Bronchial epithelial cell (primary cell): ENCODE measurements around the gene KLHL36. TPM values are rescaled to one million over a fixed set of nuclear protein-coding genes. Genes with fewer than 3 reads are reported as not detected.

Source experiments
- DNase-seq: peaks from one replicate; pipeline ENCODE4 v3.0.0-alpha.2; 2010; ENCODE audit warnings: low read depth
- FAIRE-seq: peaks from 2 replicates; lab custom pipeline; 2011; peaks lifted over from hg19 to GRCh38; lab: Jason Lieb, UNC
- H3K27me3 ChIP-seq: 2 replicates; pipeline ENCODE4 v1.5.1; 2011; ENCODE audit warnings: low read length; ENCODE audit not compliant: control insufficient read depth, insufficient read depth
- H3K36me3 ChIP-seq: 2 replicates; pipeline ENCODE4 v1.5.1; 2011; ENCODE audit warnings: low read length; ENCODE audit not compliant: control insufficient read depth, insufficient read depth
- H3K4me3 ChIP-seq: 2 replicates; pipeline ENCODE4 v1.5.1; 2011; ENCODE audit warnings: mild to moderate bottlenecking, low read depth, low read length, control low read depth
- total RNA-seq: library from RNA; depleted of rRNA; stranded (reverse); fragments of >200 nt; gene quantifications from 2 replicates; pipeline ENCODE4 v1.2.1, GENCODE V29; 2014
- TF ChIP-seq, protein P1 (sequence below): IDR thresholded peaks from 2 replicates; pipeline ENCODE4 v1.5.1; 2011; ENCODE audit warnings: mild to moderate bottlenecking, moderate library complexity, low read length, control low read depth, inconsistent platforms; ENCODE audit not compliant: insufficient read depth, severe bottlenecking

The KLHL36 gene
- total RNA-seq, 1 donor from 2014 or later: 78.7 TPM

DNA sequence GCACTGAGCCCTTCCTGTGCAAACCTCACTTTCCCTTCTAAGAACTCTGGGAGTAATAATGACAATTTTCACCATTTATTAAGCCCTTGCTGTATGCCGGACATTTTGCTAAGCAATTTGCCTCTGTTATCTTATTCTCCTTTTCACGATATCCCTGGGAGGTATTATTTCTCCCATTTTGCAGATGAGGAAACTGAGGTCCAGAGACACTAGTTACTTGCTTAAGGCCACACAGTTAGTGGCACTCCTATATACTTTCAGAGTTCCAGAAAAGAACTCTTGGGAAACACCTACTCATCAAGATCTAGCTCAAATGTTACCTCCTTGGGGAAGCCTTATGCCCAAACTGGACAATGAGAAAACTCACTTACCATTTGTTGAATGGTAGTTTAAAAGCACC is 46.7 kb downstream of the KLHL36 start:
- TF ChIP-seq, protein P1, sequence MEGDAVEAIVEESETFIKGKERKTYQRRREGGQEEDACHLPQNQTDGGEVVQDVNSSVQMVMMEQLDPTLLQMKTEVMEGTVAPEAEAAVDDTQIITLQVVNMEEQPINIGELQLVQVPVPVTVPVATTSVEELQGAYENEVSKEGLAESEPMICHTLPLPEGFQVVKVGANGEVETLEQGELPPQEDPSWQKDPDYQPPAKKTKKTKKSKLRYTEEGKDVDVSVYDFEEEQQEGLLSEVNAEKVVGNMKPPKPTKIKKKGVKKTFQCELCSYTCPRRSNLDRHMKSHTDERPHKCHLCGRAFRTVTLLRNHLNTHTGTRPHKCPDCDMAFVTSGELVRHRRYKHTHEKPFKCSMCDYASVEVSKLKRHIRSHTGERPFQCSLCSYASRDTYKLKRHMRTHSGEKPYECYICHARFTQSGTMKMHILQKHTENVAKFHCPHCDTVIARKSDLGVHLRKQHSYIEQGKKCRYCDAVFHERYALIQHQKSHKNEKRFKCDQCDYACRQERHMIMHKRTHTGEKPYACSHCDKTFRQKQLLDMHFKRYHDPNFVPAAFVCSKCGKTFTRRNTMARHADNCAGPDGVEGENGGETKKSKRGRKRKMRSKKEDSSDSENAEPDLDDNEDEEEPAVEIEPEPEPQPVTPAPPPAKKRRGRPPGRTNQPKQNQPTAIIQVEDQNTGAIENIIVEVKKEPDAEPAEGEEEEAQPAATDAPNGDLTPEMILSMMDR: no peak
- Histone ChIP-seq H3K36me3 (no peaks in the 10 kb centered on the region), H3K27me3 (no peaks in the 10 kb centered on the region), H3K4me3 (no peak overlapping the region)
- DNase-seq (no peak), FAIRE-seq (no peak)

DNA sequence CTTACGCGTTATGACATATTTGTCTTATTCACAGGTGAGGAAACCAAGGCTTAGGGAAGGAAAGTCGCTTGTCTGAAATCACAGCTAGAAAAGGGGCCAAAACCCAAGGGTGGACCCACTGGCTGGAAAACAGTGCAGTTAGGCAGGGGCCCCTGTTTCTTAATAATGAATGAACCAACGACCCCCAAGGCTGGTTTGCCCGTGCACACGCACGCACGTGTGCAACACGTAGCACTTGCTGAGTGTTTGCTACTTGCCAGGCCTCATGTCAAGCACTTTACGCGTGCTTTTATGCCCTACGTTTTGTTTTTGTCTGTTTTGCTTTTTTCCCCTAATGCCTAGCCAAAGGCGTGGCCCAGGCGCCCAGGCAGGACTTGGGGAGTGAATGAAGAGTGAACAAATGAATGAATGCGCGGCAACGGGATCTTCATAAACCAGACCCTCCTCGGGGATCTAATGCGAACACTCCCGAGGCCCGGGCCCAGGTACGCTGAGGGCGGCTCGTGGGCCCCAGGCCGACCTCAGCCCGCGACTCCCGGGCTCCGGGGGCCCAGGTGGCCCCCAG is 50.9 kb downstream of the KLHL36 start:
- TF ChIP-seq, protein P1: no peak
- peak overlapping the region; percentile 85 for H3K4me3 ChIP-seq
- FAIRE-seq: no peak
- peak; percentile 14 for DNase-seq
- no peaks in the 10 kb centered on the region for H3K36me3 ChIP-seq
- H3K27me3 ChIP-seq: no peaks in the 10 kb centered on the region

DNA sequence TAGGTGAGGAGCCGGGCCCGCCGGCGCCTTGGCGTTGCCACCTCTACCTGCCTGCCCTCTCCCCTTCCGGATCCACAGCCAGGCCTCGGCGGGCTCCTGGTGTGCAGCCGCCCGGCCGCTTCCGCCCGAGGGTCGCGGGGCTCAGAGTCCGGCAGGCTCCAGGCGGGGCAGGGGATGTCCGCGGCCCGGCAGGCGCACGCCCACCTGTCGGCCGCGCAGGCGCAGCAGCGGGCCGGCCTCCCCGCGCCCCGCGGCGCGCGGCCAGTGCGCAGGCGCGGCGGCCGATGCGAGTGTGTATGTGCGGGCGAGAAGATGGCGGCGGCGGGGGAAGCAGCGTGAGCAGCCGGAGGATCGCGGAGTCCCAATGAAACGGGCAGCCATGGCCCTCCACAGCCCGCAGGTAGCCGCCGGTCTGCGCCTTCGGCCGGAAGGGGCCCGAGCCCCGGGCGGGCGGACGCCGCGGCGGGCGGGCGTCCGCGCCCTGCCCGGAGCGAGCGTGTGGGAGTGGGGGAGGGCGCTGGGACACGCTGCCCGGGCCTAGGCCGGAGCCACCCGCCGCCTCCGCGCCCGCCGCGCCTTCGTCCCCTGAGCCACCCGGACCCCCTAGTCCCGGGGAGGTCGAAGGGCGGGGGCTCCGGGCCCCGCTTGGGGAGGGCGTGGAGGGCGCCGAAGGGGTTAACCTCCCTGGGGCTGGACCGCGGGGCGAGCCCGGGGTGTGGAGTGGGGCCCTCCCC is 51.6 kb downstream of the KLHL36 start, which contains the start of gene USP10:
Gene USP10 (plus strand): TSS at position 289 of the 734 bp plus-strand sequence. CDS start 91 bp downstream, at position 380.
- no peaks in the 10 kb centered on the region for H3K27me3 ChIP-seq
- TF ChIP-seq, protein P1: no peak
- peak within 1 kb of the TSS; percentile 85 for H3K4me3 ChIP-seq
- no peak for FAIRE-seq
- peak; percentile 54 for DNase-seq
- peaks cover 3% of the 10 kb centered on the region for H3K36me3 ChIP-seq

- peak; percentile 27 for DNase-seq
- no peaks in the 10 kb centered on the region for H3K27me3 ChIP-seq
- FAIRE-seq: no peak
- peaks cover 3% of the 10 kb centered on the region for H3K36me3 ChIP-seq
- TF ChIP-seq, protein P1: no peak
- peak overlapping the region; percentile 85 for H3K4me3 ChIP-seq
Observed at GRCh38 chr16:84700446-84701300, 52.4 kb downstream of the KLHL36 start.

- DNase-seq (no peak), FAIRE-seq (no peak)
- H3K4me3 ChIP-seq: no peak overlapping the region
- TF ChIP-seq, protein P1: no peak
- no peaks in the 10 kb centered on the region for H3K27me3 ChIP-seq
- peaks cover 3% of the 10 kb centered on the region for H3K36me3 ChIP-seq
Observed at GRCh38 chr16:84703681-84704080, 55.4 kb downstream of the KLHL36 start.
